Neural progenitor cell (in vitro differentiated cells): ENCODE results near the gene GGT6. TPM values are rescaled to one million over a fixed set of nuclear protein-coding genes. Genes with fewer than 3 reads are reported as not detected.

Source experiments
- DNase-seq: peaks from one replicate; pipeline ENCODE4 v3.0.0-alpha.2; 2016; ENCODE audit warnings: low spot score
- H2AFZ ChIP-seq: fragments of 200-600 bp; sonication (generic); replicated peaks from 2 replicates; pipeline ENCODE4 v1.6.1; 2016; ENCODE audit warnings: antibody characterized with exemption
- H3F3A ChIP-seq: fragments of 200-600 bp; sonication (generic); 2 replicates; pipeline ENCODE4 v1.6.1; 2016; ENCODE audit warnings: antibody characterized with exemption, low read depth
- H3K27ac ChIP-seq: fragments of 200-600 bp; sonication (generic); 2 replicates; pipeline ENCODE4 v1.5.1; 2016; ENCODE audit warnings: mild to moderate bottlenecking
- H3K27me3 ChIP-seq: fragments of 200-600 bp; sonication (generic); 2 replicates; pipeline ENCODE4 v1.6.1; 2016; ENCODE audit warnings: mild to moderate bottlenecking, moderate library complexity
- H3K36me3 ChIP-seq: fragments of 200-600 bp; sonication (generic); 2 replicates; pipeline ENCODE4 v1.5.1; 2016
- H3K4me1 ChIP-seq: fragments of 200-600 bp; sonication (generic); 2 replicates; pipeline ENCODE4 v1.6.1; 2016; ENCODE audit warnings: mixed run types
- H3K4me2 ChIP-seq: fragments of 200-600 bp; sonication (generic); 2 replicates; pipeline ENCODE4 v1.6.1; 2016
- H3K4me3 ChIP-seq: fragments of 200-600 bp; sonication (generic); 2 replicates; pipeline ENCODE4 v1.5.1; 2016
- H3K79me2 ChIP-seq: fragments of 200-600 bp; sonication (generic); 2 replicates; pipeline ENCODE4 v1.6.1; 2016; ENCODE audit warnings: low read depth
- H3K9ac ChIP-seq: fragments of 200-600 bp; sonication (generic); 2 replicates; pipeline ENCODE4 v1.6.1; 2016
- H3K9me3 ChIP-seq: fragments of 200-600 bp; sonication (generic); 2 replicates; pipeline ENCODE4 v1.5.1; 2016; ENCODE audit warnings: low read depth
- H4K20me1 ChIP-seq: fragments of 200-600 bp; sonication (generic); 2 replicates; pipeline ENCODE4 v1.6.1; 2016; ENCODE audit warnings: low read depth
- H3K27ac Mint-ChIP-seq: 3 replicates; pipeline ENCODE4 v1.8.0; 2021; ENCODE audit warnings: mixed read lengths
- H3K27me3 Mint-ChIP-seq: 2 replicates; pipeline ENCODE4 v1.8.0; 2022; ENCODE audit warnings: low read depth, mild to moderate bottlenecking, inconsistent platforms, moderate library complexity, mixed read lengths; ENCODE audit not compliant: insufficient read depth
- H3K36me3 Mint-ChIP-seq: 3 replicates; pipeline ENCODE4 v1.8.0; 2021; ENCODE audit warnings: mixed read lengths
- H3K4me1 Mint-ChIP-seq: 3 replicates; pipeline ENCODE4 v1.8.0; 2021; ENCODE audit warnings: mixed read lengths
- H3K4me3 Mint-ChIP-seq: 3 replicates; pipeline ENCODE4 v1.8.0; 2021; ENCODE audit warnings: mild to moderate bottlenecking, moderate library complexity, mixed read lengths
- H3K9me3 Mint-ChIP-seq: 3 replicates; pipeline ENCODE4 v1.8.0; 2020; ENCODE audit warnings: mixed read lengths
- CTCF ChIP-seq: fragments of 200-600 bp; sonication (generic); IDR thresholded peaks from 2 replicates; pipeline ENCODE4 v1.5.1; 2017; ENCODE audit warnings: antibody characterized with exemption, mild to moderate bottlenecking
- EZH2 ChIP-seq: fragments of 200-600 bp; sonication (generic); IDR thresholded peaks from 2 replicates; pipeline ENCODE4 v1.6.1; 2017; ENCODE audit warnings: antibody characterized with exemption, mild to moderate bottlenecking, moderate library complexity
- EZH2phosphoT487 ChIP-seq: fragments of 200-600 bp; sonication (generic); IDR thresholded peaks from 2 replicates; pipeline ENCODE4 v1.6.1; 2017; ENCODE audit warnings: antibody characterized with exemption
- total RNA-seq: library from RNA; depleted of rRNA; stranded (reverse); fragments of >200 nt; gene quantifications from 2 replicates; pipeline ENCODE4 v1.2.3, GENCODE V29; 2015; ENCODE audit warnings: low replicate concordance

GGT6 gene
- total RNA-seq, 1 donor from 2014 or later = not detected

GRCh38 chr17:4542726-4543191 is 17.6 kb downstream of the GGT6 start:
- no peaks in the 10 kb centered on the region for H3K4me1 Mint-ChIP-seq
- H3K36me3 ChIP-seq = no peaks in the 10 kb centered on the region
- no peak overlapping the region for H3K4me2 ChIP-seq
- no peak overlapping the region for H3K4me3 Mint-ChIP-seq
- no peaks in the 10 kb centered on the region for H3K4me1 ChIP-seq
- H3K4me3 ChIP-seq = no peak overlapping the region
- peaks cover 3% of the 10 kb centered on the region for H3K36me3 Mint-ChIP-seq
- no peak overlapping the region for H2AFZ ChIP-seq
- no peaks in the 10 kb centered on the region for H3K27me3 Mint-ChIP-seq
- no peaks in the 10 kb centered on the region for H3F3A ChIP-seq
- no peaks in the 10 kb centered on the region for H3K27me3 ChIP-seq
- H3K9me3 Mint-ChIP-seq = no peaks in the 10 kb centered on the region
- no peak overlapping the region for H3K27ac Mint-ChIP-seq
- no peaks in the 10 kb centered on the region for H4K20me1 ChIP-seq
- H3K9me3 ChIP-seq = no peaks in the 10 kb centered on the region
- H3K79me2 ChIP-seq = no peaks in the 10 kb centered on the region
- no peak overlapping the region for H3K9ac ChIP-seq
- TF ChIP-seq EZH2phosphoT487 (no peak), CTCF (no peak)
- H3K27ac ChIP-seq = no peak overlapping the region
- no peak for DNase-seq

- Mint-ChIP-seq H3K27ac (no peak overlapping the region), H3K27me3 (no peaks in the 10 kb centered on the region), H3K4me3 (no peak overlapping the region), H3K4me1 (no peaks in the 10 kb centered on the region), H3K36me3 (peaks cover 3% of the 10 kb centered on the region), H3K9me3 (no peaks in the 10 kb centered on the region)
- H3K4me3 ChIP-seq = no peak overlapping the region
- H4K20me1 ChIP-seq = no peaks in the 10 kb centered on the region
- no peaks in the 10 kb centered on the region for H3K27me3 ChIP-seq
- H3K9me3 ChIP-seq = no peaks in the 10 kb centered on the region
- H3K4me1 ChIP-seq = no peaks in the 10 kb centered on the region
- H3K36me3 ChIP-seq = no peaks in the 10 kb centered on the region
- no peaks in the 10 kb centered on the region for H3K79me2 ChIP-seq
- no peak overlapping the region for H3K27ac ChIP-seq
- no peak overlapping the region for H3K4me2 ChIP-seq
- DNase-seq = no peak
- H2AFZ ChIP-seq = no peak overlapping the region
- no peak overlapping the region for H3K9ac ChIP-seq
- H3F3A ChIP-seq = peaks cover under 1% of the 10 kb centered on the region
- TF ChIP-seq EZH2phosphoT487 = no peak
- no peak for TF ChIP-seq CTCF
- no peak for TF ChIP-seq EZH2
Observed at GRCh38 chr17:4542003-4542725, 18.2 kb downstream of the GGT6 start.

GRCh38 chr17:4541328-4542002 is 18.9 kb downstream of the GGT6 start:
- no peak overlapping the region for H3K9ac ChIP-seq
- H3K4me1 ChIP-seq = peaks cover 5% of the 10 kb centered on the region
- no peak overlapping the region for H3K4me3 Mint-ChIP-seq
- no peaks in the 10 kb centered on the region for H3K27me3 Mint-ChIP-seq
- no peaks in the 10 kb centered on the region for H4K20me1 ChIP-seq
- H3K27me3 ChIP-seq = no peaks in the 10 kb centered on the region
- no peak overlapping the region for H3K27ac Mint-ChIP-seq
- DNase-seq = no peak
- no peak overlapping the region for H3K4me2 ChIP-seq
- H3K79me2 ChIP-seq = no peaks in the 10 kb centered on the region
- no peaks in the 10 kb centered on the region for H3K9me3 Mint-ChIP-seq
- no peaks in the 10 kb centered on the region for H3K9me3 ChIP-seq
- H3F3A ChIP-seq = peaks cover 3% of the 10 kb centered on the region
- peak; percentile 32 for TF ChIP-seq CTCF
- TF ChIP-seq EZH2phosphoT487 = no peak
- no peaks in the 10 kb centered on the region for H3K4me1 Mint-ChIP-seq
- no peak overlapping the region for H2AFZ ChIP-seq
- H3K27ac ChIP-seq = no peak overlapping the region
- no peaks in the 10 kb centered on the region for H3K36me3 ChIP-seq
- H3K36me3 Mint-ChIP-seq = peaks cover 3% of the 10 kb centered on the region
- no peak overlapping the region for H3K4me3 ChIP-seq
